ENCODE measurements around the gene ZNF668.
"Not testable (repeated sequence)": the region's sequence is repeated elsewhere in the genome, so short reads cannot be mapped to it uniquely, and the experiment has no call there.

The ZNF668 gene

DNA sequence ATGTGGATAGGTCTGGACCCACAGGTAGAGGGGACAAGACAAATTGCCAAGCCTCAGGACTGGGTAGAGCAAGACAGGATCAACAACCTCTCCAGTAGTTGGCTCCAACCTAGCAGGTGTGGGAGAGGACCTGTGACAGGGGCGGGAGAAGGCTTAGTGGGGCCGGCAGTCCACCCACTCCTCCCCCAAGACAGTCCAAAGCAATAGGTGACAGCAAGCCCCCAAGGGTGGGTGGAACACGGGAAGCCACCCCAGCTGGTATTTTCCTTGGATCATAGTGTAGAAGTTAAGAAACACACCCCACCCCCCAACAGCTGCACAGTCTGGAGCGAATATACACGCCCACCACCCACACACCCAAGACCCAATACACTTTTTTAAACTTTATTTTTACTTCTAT, 44.8 kb downstream of the ZNF668 start:
- no peak overlapping the region for H3K4me3 ChIP-seq (replicated peaks; ENCODE audit: low read depth, low read length)
- no peak for DNase-seq (ENCODE audit: extremely low read depth, low read depth)
- TF ChIP-seq, protein P1, sequence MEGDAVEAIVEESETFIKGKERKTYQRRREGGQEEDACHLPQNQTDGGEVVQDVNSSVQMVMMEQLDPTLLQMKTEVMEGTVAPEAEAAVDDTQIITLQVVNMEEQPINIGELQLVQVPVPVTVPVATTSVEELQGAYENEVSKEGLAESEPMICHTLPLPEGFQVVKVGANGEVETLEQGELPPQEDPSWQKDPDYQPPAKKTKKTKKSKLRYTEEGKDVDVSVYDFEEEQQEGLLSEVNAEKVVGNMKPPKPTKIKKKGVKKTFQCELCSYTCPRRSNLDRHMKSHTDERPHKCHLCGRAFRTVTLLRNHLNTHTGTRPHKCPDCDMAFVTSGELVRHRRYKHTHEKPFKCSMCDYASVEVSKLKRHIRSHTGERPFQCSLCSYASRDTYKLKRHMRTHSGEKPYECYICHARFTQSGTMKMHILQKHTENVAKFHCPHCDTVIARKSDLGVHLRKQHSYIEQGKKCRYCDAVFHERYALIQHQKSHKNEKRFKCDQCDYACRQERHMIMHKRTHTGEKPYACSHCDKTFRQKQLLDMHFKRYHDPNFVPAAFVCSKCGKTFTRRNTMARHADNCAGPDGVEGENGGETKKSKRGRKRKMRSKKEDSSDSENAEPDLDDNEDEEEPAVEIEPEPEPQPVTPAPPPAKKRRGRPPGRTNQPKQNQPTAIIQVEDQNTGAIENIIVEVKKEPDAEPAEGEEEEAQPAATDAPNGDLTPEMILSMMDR (IDR thresholded peaks at IDR 0.05; ENCODE audit: low read depth, low read length, missing control alignments): no peak

DNA sequence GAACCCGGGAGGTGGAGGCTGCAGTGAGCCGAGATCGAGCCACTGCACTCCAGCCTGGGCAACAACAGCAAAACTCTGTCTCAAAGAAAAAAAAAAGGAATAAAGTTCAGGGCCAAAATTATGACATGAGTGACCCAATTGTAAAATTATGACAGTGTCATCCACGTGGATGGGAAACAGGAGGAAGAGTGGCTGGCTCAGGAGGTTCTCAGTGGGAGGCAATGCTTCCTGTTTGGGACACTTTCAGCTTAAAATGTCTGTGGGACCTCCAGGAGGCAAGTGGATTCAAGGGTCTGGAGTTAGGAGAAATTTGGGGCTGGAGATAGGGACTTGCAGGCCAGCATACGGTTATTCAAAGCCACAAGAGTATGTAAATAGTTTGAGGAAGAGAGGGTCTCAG, 48.7 kb downstream of the ZNF668 start:
- TF ChIP-seq, protein P1 (IDR thresholded peaks at IDR 0.05; ENCODE audit: low read depth, low read length, missing control alignments): no peak
- no peak for DNase-seq (ENCODE audit: extremely low read depth, low read depth)
- H3K4me3 ChIP-seq (replicated peaks; ENCODE audit: low read depth, low read length): no peak overlapping the region

DNA sequence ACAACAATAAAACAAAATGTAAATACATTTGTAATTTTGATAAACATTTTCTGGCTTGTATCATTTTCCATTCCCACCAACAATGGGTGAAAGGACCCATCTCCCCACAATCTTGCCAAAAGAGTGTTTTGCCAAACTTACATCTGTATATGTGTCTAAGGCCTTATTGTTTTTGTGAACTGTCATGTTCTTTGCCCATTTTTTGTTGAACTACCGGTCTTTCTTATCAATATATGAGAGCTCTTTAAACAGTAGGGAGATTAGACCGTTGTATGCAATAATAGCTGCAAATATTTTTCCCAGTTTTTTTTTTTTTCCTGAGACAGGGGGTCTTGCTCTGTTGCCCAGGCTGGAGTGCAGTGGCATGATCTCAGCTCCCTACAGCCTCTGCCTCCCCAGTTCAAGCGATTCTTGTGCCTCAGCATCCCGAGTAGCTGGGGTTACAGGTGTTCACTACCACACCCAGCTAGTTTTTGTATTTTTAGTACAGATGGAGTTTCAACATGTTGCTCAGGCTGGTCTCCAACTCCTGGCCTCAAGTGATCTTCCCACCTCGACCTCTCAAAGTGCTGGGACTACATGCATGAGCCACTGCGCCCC, 50.3 kb downstream of the ZNF668 start:
- TF ChIP-seq, protein P1 (IDR thresholded peaks at IDR 0.05; ENCODE audit: low read depth, low read length, missing control alignments): no peak
- DNase-seq (ENCODE audit: extremely low read depth, low read depth): no peak
- H3K4me3 ChIP-seq (replicated peaks; ENCODE audit: low read depth, low read length): no peak overlapping the region

DNA sequence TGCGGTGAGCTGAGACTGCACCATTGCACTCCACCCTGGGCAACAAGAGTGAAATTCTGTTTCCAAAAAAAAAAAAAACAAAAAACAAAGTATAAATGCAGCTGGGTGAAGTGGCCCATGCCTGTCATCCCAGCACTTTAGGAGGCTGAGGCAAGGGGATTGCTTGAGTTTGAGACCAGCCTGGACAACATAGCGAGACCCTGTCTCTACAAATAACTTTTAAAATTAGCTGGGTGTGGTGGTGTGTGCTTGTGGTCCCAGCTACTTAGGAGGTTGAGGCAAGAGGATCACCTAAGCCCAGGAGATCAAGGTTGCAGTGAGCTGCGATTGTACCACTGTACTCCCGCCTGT, 50.8 kb downstream of the ZNF668 start:
- TF ChIP-seq, protein P1 (IDR thresholded peaks at IDR 0.05; ENCODE audit: low read depth, low read length, missing control alignments): no peak
- H3K4me3 ChIP-seq (replicated peaks; ENCODE audit: low read depth, low read length): no peak overlapping the region
- DNase-seq (ENCODE audit: extremely low read depth, low read depth): no peak

DNA sequence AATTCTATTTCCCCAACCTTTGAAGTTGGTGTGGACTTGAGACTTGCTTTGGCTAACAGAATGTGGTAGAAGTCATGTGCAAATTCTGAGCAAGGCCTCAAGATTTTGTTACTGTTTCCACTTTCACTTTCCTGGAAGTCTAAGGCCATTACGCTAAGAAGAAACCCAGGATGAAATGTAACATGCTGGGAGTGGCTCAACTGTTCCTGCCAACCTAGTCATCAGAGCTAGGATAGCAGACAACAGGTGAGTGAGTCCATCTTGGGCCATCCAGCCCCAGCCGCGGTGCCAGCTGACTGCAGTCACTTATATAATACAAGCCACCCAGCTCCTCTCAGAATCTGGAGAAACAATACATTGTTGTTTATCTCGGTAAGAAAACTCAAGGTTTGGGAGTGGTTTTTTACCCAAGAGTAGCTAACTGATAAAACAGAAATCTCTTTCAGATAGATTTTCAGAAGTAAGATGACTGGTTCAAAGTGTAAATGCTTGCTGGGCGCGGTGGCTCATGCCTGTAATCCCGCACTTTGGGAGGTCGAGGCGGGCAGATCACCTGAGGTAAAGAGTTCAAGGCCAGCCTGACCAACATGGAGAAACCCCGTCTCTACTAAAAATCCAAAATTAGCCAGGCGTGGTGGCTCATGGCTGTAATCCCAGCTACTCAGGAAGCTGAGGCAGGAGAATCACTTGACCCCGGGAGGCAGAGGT, 51.3 kb downstream of the ZNF668 start:
- no peak overlapping the region for H3K4me3 ChIP-seq (replicated peaks; ENCODE audit: low read depth, low read length)
- no peak for DNase-seq (ENCODE audit: extremely low read depth, low read depth)
- TF ChIP-seq, protein P1 (IDR thresholded peaks at IDR 0.05; ENCODE audit: low read depth, low read length, missing control alignments): no peak

DNA sequence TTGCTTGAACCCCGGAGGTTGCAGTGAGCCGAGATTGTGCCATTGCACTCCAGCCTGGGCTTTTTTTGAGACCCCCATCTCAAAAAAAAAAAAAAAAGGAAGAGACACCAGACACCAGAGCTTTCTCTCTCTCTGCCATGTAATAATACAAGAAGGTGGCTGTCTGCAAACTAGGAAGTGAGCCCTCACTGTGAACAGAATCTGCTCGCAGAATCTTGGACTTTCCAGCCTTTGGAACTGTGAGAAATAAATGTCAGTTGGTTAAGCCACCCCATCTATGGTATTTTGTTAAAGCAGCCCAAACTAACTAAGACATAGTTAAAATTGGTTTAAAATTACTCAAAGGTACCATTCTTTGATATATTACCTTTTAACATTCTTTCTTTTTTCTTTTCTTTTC, 53.5 kb downstream of the ZNF668 start:
- H3K4me3 ChIP-seq (replicated peaks; ENCODE audit: low read depth, low read length): no peak overlapping the region
- TF ChIP-seq, protein P1 (IDR thresholded peaks at IDR 0.05; ENCODE audit: low read depth, low read length, missing control alignments): no peak
- DNase-seq (ENCODE audit: extremely low read depth, low read depth): no peak

DNA sequence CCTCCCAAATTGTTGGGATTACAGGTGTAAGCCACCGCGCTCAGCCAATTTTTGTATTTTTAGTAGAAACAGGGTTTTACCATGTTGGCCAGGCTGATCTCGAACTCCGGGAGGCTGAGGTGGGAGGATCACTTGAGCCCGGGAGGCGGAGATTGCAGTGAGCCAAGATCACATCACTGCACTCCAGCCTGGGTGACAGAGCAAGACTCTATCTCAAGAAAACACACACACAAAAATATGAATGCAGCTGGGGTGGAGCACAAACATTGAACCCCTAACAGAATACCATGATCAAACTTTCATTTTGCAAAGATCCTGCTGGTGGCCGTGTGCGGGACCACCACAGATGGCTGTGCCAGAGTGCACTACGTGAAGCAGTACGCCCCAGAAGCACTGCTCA, 56.3 kb downstream of the ZNF668 start:
- not testable (repeated sequence) for H3K4me3 ChIP-seq (replicated peaks; ENCODE audit: low read depth, low read length); DNase-seq (ENCODE audit: extremely low read depth, low read depth)
